HG03558 (cell line): ENCODE data around the gene AQP12A.

Experiments
- ATAC-seq: cut with Tn5 transposase; IDR thresholded peaks from one replicate; pipeline ENCODE4 v1.9.1; 2021; ENCODE audit warnings: moderate number of reproducible peaks; ENCODE audit not compliant: unreplicated experiment; ENCODE audit errors: extremely low read depth

Gene AQP12A

DNA sequence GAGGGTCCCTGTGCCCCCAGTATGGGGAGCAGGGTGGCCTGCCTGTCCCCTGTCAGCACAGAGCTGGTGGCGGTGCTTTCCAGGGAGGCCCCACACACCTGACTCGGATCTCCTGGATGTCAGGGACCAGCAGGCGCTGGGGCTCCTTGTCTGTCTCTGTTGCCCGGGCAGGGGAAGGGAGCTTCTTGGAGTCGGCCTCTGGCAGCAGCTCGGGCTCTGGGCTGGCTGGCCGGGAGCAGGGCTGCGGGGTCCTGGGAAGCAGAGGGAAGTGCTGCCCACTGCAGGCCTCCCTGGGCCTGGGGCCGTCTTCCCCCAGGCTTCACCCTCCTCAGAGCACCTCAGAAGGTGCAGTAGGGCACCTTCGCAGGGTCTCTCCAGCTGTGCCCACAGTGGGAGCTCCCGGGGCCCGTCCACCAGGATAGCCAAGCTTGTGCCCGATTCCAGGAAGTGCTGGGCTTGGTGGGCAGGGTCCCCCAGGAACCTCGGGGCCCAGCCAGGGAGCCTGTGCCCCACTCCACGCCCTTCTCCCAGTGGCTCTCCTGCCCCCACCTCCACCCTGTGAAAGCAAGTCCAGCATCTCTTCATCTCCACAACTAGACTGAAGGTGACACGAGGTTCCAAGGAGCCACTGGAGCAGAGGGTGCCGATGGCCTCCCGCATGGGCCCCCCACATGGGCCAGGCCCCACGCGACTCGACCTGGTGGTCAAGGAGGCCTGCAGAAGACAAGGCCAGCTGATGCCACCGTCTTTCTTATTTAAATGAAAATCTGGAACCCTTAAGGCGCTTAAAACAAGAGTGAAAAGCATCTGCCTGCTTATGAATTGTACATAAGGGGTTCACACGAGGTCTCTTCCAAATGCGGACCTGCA, 28.2 kb downstream of the AQP12A start:
- no peak for ATAC-seq

DNA sequence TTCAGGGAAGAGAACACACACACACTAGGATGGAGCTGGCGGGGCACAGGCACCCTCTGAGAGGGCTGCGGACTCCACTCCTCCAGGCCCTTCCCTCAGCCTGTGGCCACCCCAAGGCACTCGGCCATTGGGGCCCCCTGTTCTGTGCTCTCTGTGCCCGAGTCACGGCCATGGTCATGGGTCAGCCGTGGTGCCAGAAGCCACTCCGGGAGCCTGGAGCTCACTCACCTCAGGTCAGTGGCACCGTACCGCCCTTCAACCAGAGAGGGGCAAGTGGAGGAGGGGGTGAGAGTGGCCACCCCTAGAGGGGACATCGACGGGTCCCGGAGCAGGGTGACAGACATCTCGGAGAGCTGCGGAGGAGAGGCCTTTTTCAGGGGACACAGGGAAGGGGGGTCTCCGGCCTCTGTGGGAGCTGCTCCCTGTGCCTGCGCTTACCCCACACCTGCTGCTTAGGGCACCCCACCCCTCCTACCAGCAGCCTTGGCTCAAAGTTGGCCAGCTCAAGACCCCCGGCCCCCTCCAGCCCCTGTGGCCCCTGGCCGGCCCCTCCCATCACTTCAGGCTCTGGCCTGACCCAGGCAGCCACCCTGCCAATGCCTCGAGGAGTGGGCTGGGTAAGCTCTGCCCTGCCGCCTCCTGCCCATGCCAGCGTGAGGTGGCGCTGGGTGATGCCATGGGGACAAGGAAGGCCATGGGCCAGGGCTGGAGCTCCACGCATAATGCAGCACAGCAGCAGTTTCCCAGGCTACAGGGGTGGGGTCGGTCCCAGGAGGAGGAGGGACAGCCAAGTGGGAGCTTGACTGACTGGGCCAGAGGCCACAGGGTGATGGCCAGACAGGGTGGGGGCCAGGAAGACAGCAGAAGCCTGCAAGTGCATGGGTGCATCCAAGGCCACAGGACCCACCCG, 29.3 kb downstream of the AQP12A start:
- no peak for ATAC-seq

DNA sequence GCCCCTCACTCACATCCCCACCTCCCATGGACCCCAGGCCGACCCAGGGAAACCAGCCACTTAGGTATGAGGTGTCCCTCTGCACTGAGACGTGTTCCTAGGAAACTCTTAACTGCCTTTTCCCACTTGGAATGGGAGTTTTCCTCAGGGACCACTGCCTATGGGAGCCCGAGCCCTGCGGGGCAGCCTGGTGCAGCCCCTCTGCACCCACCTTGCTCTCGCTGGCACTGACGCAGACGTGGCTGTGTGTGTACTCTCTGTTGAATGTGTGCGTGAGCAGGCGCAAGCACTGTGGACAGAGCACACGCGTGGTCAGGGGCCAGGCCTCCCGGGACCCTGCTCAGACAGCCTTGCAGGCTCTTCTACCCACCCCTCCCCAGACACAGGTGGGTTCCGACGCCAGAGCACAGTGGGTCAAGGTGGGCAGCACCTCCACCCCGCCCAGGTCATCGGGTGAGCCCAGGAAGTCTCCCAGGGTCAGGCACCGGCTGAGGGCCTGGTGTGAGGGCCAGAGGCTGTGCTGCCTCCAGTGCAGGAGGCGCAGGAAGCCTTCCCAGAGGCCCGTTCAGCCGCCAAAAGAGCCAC, 30.0 kb downstream of the AQP12A start:
- no peak for ATAC-seq

DNA sequence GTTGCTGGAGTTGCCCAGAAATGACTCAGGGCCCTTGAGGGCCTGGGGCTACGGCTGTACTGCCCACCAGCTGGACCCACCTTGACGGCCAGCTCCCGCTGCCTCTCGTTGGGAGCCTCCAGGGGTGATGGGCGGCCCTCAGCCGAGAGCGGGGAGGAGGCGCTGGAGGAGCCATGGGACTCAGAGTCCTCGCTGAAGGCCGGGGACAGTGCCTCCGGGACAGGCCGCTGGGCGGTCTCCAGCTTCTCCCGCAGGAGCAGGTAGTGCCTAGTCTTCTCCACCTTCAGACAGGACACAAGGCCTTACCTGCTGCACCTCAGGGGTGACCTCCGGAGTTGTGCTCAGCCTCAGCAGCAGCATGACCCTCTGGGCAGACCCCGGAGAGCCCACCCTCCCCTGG, 30.7 kb downstream of the AQP12A start:
- no peak for ATAC-seq

DNA sequence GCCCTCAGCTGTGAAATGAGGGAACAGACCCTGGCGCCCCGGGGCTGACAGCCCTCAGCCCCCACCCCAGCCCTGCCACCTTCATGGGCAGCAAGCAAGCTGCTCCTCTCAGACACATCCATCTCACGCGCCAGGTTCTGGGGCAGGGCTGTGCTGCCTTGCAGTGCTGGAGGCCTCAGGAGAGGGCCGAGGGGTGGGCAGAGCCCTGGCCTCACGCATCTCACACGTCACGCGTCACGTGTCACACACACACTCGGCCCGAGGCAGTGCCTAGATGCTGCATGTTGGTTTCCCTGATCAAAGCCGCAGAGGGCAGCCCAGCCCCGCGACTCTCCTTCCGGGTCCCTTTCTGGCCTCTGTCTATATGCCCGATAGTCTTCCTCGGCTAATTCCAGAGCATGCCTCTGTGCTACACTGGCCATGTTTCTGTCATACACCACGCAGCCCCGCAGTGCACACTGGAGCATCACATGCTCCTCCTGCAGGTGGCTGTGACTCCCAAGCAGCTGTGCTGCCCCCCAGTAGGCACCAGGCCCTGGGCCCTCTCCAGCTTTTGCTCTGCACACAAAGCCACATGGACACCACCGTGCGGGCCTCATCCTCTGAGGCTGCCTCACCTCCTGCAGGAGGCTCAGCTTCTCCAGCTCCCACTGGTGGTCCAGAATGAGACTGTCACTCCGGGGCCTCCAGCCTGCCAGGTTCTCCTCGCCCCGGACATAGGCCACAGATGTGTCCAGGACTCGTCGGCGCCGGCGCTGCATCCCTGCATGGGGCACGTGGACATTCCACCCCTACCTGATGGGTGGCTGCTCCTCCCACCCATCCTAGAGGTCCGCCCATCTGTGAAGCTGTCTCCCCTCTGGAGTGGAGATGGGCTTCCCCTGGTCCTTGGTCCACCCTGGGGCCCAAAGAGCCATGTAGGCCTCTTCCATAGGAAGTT, 31.4 kb downstream of the AQP12A start:
- ATAC-seq, result no peak

DNA sequence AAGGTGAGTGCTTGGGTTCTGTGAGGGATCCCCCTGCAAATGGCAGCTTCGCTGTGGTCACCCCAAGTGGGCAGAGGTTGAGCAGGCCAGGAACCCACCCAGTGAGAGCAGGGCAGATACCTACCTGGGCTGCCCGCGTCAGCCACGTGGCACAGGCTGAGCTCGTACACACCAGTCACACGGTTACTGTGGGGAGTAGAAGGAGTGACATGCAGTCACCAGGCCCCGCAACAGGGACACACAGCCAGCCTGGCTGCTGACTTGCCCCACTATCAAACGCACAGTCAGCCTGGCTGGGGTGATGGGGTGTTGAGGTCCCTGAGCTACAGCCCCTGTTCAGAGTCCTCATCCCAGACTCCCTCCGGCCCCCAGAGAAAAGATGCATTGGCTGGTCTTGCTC, 32.2 kb downstream of the AQP12A start:
- ATAC-seq, result no peak

DNA sequence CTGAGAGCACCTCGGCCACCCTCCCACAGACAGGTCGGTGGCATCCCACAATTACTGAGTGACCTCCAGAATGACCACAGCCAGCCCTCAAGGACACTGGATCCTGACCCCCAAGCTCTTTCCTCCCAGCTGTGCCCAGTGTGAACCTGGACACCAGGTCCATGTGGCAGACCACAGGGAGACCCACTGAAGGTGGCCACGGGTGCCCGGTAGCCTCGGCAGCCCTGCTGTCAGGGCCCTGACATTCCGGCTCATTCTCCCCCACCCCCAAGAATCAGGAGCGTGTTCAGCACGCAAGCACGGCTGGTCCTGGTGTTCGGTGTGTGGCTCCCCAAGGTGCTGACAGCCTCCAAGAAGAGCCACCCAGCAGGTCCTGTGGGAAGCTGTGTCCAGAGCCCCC, 32.8 kb downstream of the AQP12A start:
- ATAC-seq, result no peak

DNA sequence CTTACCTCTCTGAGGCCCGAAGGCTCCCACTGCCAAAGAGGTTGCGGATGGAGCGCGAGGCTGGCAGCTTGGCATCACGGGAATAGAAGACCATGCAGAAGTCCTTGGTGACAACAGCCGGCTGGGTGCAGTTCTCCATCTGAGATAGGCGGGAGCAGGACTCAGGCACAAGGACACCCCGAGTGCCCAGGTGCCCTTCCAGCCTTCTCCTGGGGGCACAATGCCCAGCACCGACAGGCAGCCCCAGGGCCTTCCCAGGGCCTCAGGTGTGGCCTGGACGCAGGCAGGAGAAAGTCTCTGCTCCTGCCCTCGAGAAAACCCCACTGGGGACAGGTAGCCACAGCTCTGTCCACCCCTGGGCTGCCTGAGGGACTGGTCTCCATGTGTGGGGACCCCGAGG, 33.6 kb downstream of the AQP12A start:
- ATAC-seq, result no peak

DNA sequence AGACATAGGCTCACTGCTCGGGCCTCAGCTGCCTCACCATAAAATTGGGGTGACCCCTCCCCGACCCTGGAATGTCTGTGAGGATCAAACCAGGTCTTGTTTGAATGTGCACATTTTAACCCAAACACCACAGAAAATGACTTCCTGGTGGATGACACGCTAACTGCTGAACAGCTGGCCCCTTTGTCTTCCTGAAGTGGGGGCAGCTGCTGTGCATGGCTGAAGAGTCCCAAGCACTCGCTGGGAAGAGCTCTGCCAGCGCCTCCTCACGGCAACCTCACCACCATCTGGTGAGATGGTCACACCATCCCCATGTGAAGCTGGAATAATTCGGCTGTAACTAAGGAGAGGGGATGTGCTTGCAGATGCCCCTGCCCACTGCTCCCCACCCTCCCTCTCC, 34.0 kb downstream of the AQP12A start:
- ATAC-seq, result no peak

DNA sequence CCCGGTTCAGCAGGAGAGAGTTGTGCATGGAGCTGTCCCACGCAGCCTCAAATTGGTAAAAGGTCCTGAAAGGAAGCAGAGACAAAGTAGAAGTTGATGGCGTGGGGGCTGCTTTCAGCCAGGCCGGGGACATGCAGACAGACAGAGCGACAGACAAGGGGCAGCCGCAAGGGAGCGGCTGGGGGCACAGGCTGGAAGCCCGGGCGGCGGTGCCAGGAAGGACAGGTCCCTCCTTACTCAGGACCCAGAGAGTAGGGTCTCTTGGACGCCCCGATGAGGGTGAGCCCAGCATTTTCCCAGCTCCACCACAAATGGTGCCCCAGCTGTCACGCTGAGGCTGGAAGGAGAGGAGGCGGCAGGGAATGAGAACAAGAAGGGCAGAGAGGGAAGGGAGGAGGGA, 35.2 kb downstream of the AQP12A start:
- ATAC-seq, result no peak

DNA sequence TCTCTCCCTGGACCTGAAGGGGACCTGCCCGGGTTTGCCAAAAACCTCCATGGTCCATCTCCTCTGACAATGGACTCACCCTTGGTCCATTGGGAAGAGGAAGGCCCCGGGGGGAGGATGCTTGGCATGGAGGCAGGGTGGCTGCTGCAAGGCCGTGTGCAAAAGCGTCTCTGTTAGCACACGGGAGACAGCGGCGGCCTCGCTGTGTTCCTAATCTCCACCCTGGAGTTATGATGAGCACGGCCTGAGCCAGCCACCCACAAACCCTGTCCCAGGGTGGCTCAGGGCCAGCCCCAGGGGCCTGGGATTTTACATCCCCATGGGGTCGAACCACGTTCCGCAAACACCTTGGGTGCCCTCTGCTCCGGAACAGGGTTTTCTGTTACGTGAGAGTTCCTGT, 35.8 kb downstream of the AQP12A start:
- ATAC-seq, result no peak

DNA sequence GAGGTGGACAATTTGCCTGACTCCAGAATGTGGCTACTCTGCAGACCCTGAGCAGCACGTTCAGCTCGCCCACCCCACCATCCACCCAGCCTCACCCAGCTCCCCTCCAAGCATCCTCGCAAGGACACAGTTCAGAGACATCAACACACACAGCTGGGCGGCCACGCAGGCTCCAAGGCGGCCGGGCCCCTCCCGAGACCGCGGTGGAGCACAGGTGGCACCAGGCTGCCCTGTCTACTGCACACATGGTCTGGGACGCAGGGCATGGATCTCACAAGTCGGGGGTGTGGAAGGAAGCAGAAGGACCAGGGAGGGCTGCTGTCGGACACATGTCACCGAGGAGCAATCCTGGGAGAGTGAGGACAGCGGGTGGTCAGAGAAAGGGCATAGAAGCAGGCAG, 36.2 kb downstream of the AQP12A start:
- no peak for ATAC-seq

DNA sequence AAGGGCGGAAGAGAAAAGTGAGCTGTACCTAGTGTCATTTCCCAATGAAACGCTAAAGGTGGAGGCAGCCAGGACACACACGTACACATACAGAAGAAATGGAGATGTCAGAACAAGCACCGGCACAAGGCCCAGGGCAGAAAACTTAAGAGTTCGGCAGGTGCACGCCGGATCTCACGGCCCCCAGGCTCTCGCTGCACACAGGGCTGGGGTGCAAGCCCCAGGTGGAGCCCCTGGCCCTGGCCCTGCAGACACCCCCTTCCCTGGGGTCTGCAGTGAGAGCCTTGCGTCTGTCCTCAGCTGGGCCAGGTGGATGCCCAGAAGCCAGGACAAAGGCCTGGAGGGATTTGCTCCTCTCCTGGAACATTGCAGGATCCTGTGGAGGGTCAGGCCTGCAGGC, 36.7 kb downstream of the AQP12A start:
- ATAC-seq, result no peak

DNA sequence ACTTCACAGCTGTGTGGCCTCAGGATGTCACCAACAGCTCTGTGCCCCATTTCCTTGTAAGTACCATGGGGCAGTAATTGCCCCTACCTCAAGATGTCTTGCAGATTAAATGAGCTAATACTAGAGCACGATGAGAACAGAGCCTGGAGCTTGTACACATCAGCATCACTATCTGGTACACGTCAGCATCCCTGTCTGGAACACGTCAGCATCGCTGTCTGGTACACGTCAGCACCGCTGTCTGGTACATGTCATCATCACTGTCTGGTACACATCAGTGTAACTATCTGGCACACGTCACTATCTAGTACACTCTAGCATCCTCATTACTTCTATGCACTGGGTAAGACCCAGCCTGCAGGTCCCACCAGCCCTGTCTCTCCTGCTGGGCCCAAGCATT, 37.2 kb downstream of the AQP12A start:
- ATAC-seq, result no peak

DNA sequence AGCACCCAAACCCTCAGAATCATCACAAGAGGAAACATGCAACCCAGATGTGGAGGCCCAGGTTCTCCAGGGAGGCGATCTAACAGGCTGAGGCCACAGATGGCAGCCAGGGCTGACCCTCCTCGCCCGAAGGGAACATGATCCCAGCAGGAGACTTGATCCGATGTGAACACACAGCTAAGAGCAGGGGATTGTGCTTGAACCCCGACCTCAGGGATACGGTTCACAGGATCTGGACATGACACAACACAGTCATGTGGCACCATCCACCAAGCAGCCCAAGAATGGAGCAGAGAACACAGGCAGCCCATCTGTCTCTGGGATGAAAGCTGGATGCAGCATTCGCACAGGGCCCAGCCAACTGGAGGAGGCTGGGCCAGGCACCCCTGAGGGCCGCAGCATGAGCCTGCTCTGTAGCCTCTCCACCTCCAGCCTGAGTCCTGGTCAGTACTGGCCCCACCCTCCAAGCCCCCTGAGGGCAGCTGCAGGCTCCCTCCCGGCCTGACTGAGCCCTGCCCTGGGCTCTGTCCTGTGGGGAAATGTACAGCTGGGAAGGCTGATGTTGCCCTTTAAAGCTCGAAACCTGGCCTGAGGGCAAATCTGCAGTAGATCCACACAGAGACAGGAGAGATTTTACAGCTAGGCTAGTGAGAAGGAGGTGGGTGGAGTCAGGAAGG, 39.0 kb downstream of the AQP12A start:
- no peak for ATAC-seq

DNA sequence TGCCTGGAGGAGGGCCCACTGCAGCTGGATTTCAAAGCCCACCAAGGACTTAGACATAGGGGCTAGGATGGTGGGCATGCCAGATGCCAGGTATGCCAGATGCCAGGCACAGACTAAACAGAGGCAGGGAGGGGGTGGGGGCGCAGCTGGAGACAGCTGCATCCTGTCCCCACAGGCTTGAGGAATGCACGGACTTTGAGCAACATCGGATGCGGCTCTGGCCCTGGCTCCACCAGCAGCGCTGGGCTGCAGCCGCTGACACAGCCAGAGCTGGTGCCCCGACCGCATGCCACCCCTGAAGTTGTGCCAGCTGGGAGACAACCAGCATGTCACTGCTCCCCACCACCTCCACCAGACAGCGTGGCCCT, 39.5 kb downstream of the AQP12A start:
- no peak for ATAC-seq

DNA sequence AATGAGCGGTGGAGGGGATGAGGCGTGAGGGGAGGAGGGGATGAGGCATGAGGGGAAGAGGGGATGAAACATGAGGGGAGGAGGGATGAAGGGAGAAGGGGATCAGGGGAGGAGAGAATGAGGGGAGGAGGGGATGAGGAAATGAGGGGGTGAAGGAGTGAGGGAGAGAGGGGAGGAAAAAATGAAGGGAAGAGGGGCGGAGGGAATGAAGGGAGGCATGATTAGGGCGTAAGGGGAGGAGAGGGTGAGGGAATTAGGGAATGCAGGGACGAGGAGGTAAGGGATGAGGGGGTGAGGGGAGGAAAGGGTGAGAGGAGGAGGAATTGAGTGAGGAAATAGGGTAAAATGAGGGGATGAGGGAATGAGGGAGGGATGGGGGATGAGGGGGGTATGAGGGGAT, 40.5 kb downstream of the AQP12A start:
- no peak for ATAC-seq

DNA sequence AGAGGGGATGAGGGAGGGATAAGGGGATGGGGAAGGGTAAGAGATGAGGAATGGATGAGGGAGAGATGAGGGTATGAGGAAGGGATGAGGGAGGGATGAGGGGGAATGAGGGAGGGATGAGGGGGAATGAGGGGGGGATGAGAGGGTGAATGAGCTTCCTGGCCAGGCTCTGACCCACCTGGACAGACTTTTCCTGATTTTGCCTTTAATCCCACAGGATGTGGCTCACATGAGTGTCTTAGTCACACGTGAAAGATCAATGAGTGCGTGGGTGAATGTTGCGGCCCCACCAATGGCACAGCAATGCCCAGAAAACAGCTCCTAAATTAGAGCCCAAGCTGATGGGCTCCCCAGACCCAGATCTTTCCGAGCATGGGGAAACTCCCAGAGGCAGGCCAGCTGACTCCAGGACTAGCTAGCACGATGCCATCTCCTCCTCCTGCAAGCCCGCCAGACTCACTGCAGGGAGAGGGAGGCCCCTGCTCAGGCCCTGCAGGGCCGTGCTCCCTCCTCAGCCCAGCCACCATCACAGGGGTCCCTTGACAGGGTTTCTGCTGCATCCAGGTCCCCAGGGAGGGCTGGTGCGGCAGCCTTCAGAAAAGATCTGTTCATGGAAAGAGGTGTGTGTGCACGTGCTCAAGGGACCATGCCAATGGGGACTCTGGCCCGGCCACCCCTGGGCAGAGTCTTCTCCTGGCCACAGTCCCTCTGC, 41.4 kb downstream of the AQP12A start:
- no peak for ATAC-seq
